DND-41 (cell line): ENCODE data around the gene BCKDHB.
A peak's percentile ranks its signal among the peaks of the same experiment; 100 is the strongest.
"Not testable (repeated sequence)": the region's sequence is repeated elsewhere in the genome, so short reads cannot be mapped to it uniquely, and the experiment has no call there.

Experiments
- ATAC-seq: fragments of 200-7000 bp; cut with Tn5 transposase; 3 replicates; pipeline ENCODE4 v1.9.1; 2021; ENCODE audit warnings: low read depth; ENCODE audit not compliant: insufficient read depth
- DNase-seq: peaks from one replicate; pipeline ENCODE4 v3.0.0-alpha.2; 2020
- H2AFZ ChIP-seq: 2 replicates; pipeline ENCODE4 v1.6.0; 2012; ENCODE audit warnings: low read depth, low read length
- H3K27ac ChIP-seq: 2 replicates; pipeline ENCODE4 v1.5.1; 2012; ENCODE audit warnings: low read length, inconsistent platforms
- H3K27me3 ChIP-seq: fragments of 200-600 bp; sonication (generic); 2 replicates; pipeline ENCODE4 v1.6.0; 2012; ENCODE audit warnings: low read length, mild to moderate bottlenecking, inconsistent platforms; ENCODE audit not compliant: insufficient read depth, poor library complexity
- H3K36me3 ChIP-seq: 2 replicates; pipeline ENCODE4 v1.5.1; 2012; ENCODE audit warnings: low read length, inconsistent platforms; ENCODE audit not compliant: insufficient read depth
- H3K4me1 ChIP-seq: 2 replicates; pipeline ENCODE4 v1.5.1; 2012; ENCODE audit warnings: mild to moderate bottlenecking, low read length; ENCODE audit not compliant: insufficient read depth
- H3K4me2 ChIP-seq: 2 replicates; pipeline ENCODE4 v1.6.0; 2012; ENCODE audit warnings: mild to moderate bottlenecking, moderate library complexity, low read length, inconsistent platforms; ENCODE audit not compliant: insufficient read depth
- H3K4me3 ChIP-seq, 2 experiments: fragments of 200-600 bp in 1 of 2; shearing (Covaris generic) in 1 of 2; 2 replicates each; pipeline ENCODE4 v1.5.1; 2012 to 2016; ENCODE audit warnings: inconsistent platforms in 2 of 2, low read length in 2 of 2, mild to moderate bottlenecking in 2 of 2, low read depth in 1 of 2, moderate library complexity in 1 of 2
- H3K79me2 ChIP-seq: 2 replicates; pipeline ENCODE4 v1.6.0; 2012; ENCODE audit warnings: low read length, inconsistent platforms; ENCODE audit not compliant: insufficient read depth
- H3K9ac ChIP-seq: 2 replicates; pipeline ENCODE4 v1.6.0; 2012; ENCODE audit warnings: low read depth, mild to moderate bottlenecking, inconsistent platforms, low read length, moderate library complexity
- H3K9me3 ChIP-seq: 2 replicates; pipeline ENCODE4 v1.5.1; 2012; ENCODE audit warnings: low read length, moderate library complexity, mild to moderate bottlenecking, inconsistent platforms; ENCODE audit not compliant: insufficient read depth, severe bottlenecking
- H4K20me1 ChIP-seq: 2 replicates; pipeline ENCODE4 v1.6.0; 2012; ENCODE audit warnings: low read length; ENCODE audit not compliant: insufficient read depth
- EZH2 ChIP-seq: IDR thresholded peaks from 3 replicates; pipeline ENCODE4 v1.6.1; 2012; ENCODE audit warnings: borderline replicate concordance, low read depth, mild to moderate bottlenecking, moderate library complexity, low read length, inconsistent platforms; ENCODE audit not compliant: severe bottlenecking
- TF ChIP-seq, protein P1 (sequence below): IDR thresholded peaks from 2 replicates; pipeline ENCODE4 v1.5.1; 2012; ENCODE audit warnings: borderline replicate concordance, low read length, moderate library complexity, mild to moderate bottlenecking; ENCODE audit not compliant: poor library complexity, severe bottlenecking; ENCODE audit errors: extremely low read depth

Gene BCKDHB

DNA sequence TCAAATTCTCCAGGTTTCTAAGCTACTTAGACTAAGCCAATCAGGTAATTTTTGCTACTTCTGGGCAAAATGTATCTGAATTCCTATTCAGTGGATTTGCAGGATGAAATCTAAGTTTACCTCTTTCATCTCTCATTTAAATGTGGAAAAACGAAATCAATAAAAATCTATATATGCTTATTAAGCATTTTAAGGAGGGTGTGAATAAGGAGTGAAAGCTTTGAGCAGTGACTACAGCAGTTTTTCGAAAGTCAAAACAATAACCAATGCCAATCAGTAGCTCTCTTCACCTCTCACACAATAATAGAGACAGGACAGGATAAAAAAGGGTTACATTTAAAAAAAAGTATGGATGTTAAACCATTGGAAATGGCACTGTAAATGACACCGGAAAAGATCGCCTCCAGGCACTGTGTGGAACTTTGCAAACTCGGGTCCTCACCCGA, 476 bp upstream of the BCKDHB start:
- Histone ChIP-seq H4K20me1 (no peaks in the 10 kb centered on the region; the same call in 1 of the 2 replicates), H3K4me1 (peaks cover 26% of the 10 kb centered on the region), H3K27ac (peak overlapping the region; percentile 82), H3K4me3 (peak overlapping the region; percentile 27 to 65; a peak in 3 of 4 replicates), H3K27me3 (no peaks in the 10 kb centered on the region), H2AFZ (peak overlapping the region; percentile 91), H3K79me2 (peaks cover 21% of the 10 kb centered on the region), H3K9ac (peak overlapping the region; percentile 54), H3K4me2 (peak overlapping the region; percentile 77), H3K36me3 (no peaks in the 10 kb centered on the region), H3K9me3 (no peaks in the 10 kb centered on the region)
- DNase-seq (no peak), ATAC-seq (no peak; the same call in 2 of the 3 replicates)
- no peak for TF ChIP-seq EZH2
- TF ChIP-seq, protein P1, sequence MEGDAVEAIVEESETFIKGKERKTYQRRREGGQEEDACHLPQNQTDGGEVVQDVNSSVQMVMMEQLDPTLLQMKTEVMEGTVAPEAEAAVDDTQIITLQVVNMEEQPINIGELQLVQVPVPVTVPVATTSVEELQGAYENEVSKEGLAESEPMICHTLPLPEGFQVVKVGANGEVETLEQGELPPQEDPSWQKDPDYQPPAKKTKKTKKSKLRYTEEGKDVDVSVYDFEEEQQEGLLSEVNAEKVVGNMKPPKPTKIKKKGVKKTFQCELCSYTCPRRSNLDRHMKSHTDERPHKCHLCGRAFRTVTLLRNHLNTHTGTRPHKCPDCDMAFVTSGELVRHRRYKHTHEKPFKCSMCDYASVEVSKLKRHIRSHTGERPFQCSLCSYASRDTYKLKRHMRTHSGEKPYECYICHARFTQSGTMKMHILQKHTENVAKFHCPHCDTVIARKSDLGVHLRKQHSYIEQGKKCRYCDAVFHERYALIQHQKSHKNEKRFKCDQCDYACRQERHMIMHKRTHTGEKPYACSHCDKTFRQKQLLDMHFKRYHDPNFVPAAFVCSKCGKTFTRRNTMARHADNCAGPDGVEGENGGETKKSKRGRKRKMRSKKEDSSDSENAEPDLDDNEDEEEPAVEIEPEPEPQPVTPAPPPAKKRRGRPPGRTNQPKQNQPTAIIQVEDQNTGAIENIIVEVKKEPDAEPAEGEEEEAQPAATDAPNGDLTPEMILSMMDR: no peak

DNA sequence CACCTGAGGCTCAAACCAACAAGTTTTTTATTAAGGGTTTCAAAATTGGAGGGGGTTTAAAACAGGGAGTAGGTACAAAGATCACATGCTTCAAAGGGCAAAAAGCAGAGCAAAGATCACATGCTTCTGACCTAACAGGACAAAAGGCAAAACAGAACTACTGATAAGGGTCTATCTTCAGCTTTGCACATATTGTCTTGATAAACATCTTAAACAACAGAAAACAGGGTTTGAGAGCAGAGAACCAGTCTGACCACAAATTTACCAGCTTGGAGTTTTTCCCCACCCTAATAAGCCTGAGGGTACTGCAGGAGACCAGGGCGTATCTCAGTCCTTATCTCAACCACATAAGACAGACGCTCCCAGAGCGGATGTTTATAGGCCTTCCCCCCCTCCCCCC, 16.1 kb downstream of the BCKDHB start:
- H3K79me2 ChIP-seq: peaks cover 16% of the 10 kb centered on the region; the same call in 1 of the 2 replicates
- not testable (repeated sequence) for H3K27ac ChIP-seq, DNase-seq, H2AFZ ChIP-seq, H3K4me1 ChIP-seq, H3K4me3 ChIP-seq, ATAC-seq, H3K4me2 ChIP-seq, H3K9ac ChIP-seq, H4K20me1 ChIP-seq, H3K36me3 ChIP-seq, H3K9me3 ChIP-seq, H3K27me3 ChIP-seq

DNA sequence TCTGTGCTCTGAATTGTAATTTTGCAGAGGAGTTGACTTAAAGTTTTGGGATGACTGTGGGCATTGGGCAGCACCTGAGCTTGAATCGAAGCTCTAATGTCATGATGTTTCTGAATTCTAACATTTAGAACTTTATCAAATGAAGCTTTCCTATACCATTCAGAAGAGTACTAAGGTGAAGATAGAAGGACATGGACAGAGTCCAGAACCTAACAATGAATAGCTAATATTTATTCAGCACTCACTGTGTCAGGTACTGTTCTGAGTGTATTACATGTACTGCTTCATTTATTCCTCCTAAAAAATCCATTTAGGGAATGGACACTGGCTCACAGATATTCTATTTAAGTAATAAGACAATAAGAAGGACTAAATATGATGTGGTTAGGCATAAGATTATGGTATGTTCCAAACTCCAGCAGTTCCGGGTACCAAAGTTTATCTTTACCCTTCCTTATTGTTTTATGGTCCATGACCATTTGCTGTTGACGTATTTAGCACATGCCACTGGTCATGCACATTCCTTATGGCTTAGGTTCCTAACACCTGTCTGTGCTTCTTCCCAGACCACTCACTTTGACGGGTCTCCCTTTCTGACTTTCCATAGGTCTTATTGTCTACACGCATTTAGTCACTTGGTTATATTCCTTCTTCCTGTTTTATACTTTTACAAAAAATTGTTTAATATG, 20.3 kb downstream of the BCKDHB start:
- DNase-seq (no peak), ATAC-seq (no peak)
- no peak overlapping the region for H3K9ac ChIP-seq
- no peak overlapping the region for H3K4me2 ChIP-seq
- no peak overlapping the region for H3K4me3 ChIP-seq
- H3K36me3 ChIP-seq: peaks cover 10% of the 10 kb centered on the region; the same call in 1 of the 2 replicates
- H3K27me3 ChIP-seq: no peaks in the 10 kb centered on the region
- H3K27ac ChIP-seq: no peak overlapping the region
- TF ChIP-seq EZH2: no peak
- H4K20me1 ChIP-seq: no peaks in the 10 kb centered on the region
- H2AFZ ChIP-seq: no peak overlapping the region
- H3K4me1 ChIP-seq: no peaks in the 10 kb centered on the region
- peaks cover 10% of the 10 kb centered on the region; the same call in 1 of the 2 replicates for H3K79me2 ChIP-seq
- no peaks in the 10 kb centered on the region for H3K9me3 ChIP-seq

DNA sequence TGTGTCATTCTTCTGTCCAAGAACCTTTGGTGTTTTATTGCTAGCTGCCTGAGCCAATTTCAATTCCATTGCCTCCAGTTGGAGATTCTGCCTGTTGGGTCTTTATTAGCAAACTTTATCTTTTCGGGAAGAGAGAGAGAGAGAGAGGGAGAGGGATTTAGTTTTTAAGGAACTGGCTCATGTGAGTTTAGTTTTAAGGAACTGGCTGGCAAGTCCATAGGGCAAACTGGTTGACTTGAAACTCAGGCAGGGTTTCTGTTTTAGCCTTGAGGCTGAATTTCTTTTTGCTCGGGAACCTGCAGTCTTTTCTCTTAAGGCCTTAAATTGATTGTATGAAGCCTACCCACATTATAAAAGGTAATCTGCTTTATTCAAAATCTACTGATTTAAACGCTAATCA, 23.0 kb downstream of the BCKDHB start:
- peaks cover 21% of the 10 kb centered on the region for H3K36me3 ChIP-seq
- H3K9ac ChIP-seq: no peak overlapping the region
- H2AFZ ChIP-seq: no peak overlapping the region
- no peaks in the 10 kb centered on the region for H4K20me1 ChIP-seq
- TF ChIP-seq, protein P1: no peak
- no peak for TF ChIP-seq EZH2
- no peak overlapping the region for H3K4me2 ChIP-seq
- ATAC-seq (no peak), DNase-seq (no peak)
- no peaks in the 10 kb centered on the region for H3K27me3 ChIP-seq
- peaks cover 6% of the 10 kb centered on the region; the same call in 1 of the 2 replicates for H3K79me2 ChIP-seq
- H3K4me3 ChIP-seq: no peak overlapping the region
- H3K27ac ChIP-seq: no peak overlapping the region
- no peaks in the 10 kb centered on the region for H3K4me1 ChIP-seq
- no peaks in the 10 kb centered on the region for H3K9me3 ChIP-seq
